Stimulated activated CD8-positive, alpha-beta memory T cell treated with anti-CD3 and anti-CD28 coated beads, Interleukin-4, amount 100 ng/mL, for 48 hours (primary cell): ENCODE data around the gene TALDO1.
A peak's percentile ranks its signal among the peaks of the same experiment; 100 is the strongest.

Source experiments
- DNase-seq: peaks from one replicate; pipeline ENCODE4 v3.0.0-alpha.2; 2020

The TALDO1 gene

GRCh38 chr11:802018-802617, 54.9 kb downstream of the TALDO1 start:
- no peak for DNase-seq

- no peak for DNase-seq
Measured at GRCh38 chr11:802693-803466, 55.6 kb downstream of the TALDO1 start.

- DNase-seq, result no peak
Measured at GRCh38 chr11:803467-803742, 56.1 kb downstream of the TALDO1 start.

- DNase-seq, result no peak
Measured at GRCh38 chr11:803770-804598, 56.7 kb downstream of the TALDO1 start.

- no peak for DNase-seq
Measured at GRCh38 chr11:804599-804964, 57.3 kb downstream of the TALDO1 start.

GRCh38 chr11:808427-809286, 61.4 kb downstream of the TALDO1 start:
- peak; percentile 62 for DNase-seq

GRCh38 chr11:809287-810039, 62.2 kb downstream of the TALDO1 start, which contains the start of gene RPLP2:
RPLP2 (plus strand) TSS chr11:809967; CDS start chr11:810235, 268 bp downstream.
- peak; percentile 99 for DNase-seq

- no peak for DNase-seq
Measured at GRCh38 chr11:810040-810567, 62.8 kb downstream of the TALDO1 start.

GRCh38 chr11:811446-812245, 64.4 kb downstream of the TALDO1 start:
- DNase-seq, result no peak

GRCh38 chr11:812390-812789, 65.1 kb downstream of the TALDO1 start:
- no peak for DNase-seq

- no peak for DNase-seq
Measured at GRCh38 chr11:813072-813455, 65.8 kb downstream of the TALDO1 start.

- no peak for DNase-seq
Measured at GRCh38 chr11:813456-814096, 66.3 kb downstream of the TALDO1 start.
